Globus pallidus (tissue), 1 donor: ENCODE results near the gene C8G.
A peak's percentile ranks its signal among the peaks of the same experiment; 100 is the strongest.

Source experiments
- DNase-seq: peaks from one replicate; pipeline ENCODE4 v3.0.0-alpha.2; 2015; ENCODE audit warnings: low spot score

C8G gene

GRCh38 chr9:136968333-136969127, 23.5 kb downstream of the C8G start:
- no peak for DNase-seq

DNA sequence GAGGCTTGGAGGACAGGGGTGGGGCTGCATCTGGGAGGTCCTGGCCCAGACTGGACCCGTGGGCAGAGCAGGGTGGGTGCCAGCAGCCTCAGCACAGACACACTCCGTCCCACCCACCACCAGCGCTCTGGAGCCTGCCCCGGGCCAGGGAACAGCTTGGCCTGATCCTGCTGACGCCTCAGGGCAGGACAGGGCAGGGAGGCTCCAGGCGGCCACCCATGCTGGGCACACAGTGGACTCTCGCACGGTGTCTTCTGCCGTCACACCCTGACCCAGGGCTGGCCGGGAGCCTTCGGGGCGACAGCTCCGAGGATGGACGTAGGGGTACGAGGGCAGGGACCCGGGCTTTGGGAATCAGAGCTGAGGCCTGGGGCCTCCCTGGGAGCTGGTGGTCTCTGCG, 24.1 kb downstream of the C8G start:
- no peak for DNase-seq

- DNase-seq: no peak
These were observed 24.7 kb downstream of the C8G start for GRCh38 chr9:136969774-136970173.

DNA sequence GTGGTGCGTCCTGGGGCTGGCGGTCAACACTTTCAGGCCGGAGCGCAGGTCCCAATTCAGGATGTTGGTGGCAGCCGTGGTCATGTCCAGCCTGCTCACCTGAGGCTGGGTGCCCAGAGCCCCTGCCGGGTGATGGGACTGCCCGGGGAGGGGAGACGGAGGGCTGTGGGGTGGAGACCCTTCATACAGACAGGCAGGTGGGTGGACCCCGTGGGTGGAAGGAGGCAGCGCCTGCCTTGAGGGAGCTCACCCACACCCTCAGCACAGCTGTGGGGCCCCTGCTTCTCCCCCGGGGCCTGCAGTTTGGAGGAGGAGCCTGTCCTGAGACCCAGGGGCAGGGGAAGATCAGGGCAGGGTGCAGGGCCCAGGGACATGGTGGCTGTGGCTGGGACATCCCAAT, 25.3 kb downstream of the C8G start:
- no peak for DNase-seq

DNA sequence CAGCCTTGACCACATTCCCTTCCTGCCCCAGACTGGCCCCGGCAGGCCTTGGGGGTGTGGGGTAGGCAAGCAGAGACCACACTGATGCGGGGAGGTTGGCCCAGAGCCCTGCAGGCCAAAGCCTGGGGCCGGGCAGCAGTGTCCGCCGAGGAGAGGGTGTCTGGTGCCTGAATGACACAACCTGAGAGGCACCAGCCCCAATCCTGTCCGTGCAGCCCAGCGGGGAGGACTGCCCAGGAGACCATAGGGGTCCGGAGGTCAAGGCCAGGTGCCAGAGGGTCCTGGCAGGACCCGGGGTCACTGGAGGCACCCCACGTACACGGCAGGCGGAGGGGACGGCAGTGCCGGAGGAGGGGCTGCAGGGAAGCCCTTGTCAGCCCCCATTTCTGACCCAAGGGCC, 26.7 kb downstream of the C8G start:
- no peak for DNase-seq

DNA sequence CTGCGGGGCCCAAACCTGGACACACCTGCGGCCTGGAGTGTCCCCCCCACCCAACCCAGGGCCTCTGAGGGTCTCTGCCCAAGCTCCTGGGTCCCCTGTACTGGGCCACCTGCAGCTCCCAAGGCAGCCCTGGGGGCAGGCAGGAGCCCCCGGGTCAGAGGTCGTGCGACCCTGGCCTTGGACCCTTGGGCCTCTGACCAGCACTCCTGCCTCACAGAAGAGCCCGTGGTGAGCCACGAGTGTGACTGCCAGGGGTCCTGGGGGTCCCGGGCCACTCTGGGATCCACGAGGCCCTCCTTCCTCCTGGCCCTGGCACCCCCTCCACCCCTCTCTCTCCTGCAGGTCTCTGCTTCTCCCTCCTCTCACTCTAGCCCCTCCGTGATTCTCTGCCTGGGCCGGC, 27.3 kb downstream of the C8G start:
- no peak for DNase-seq

DNA sequence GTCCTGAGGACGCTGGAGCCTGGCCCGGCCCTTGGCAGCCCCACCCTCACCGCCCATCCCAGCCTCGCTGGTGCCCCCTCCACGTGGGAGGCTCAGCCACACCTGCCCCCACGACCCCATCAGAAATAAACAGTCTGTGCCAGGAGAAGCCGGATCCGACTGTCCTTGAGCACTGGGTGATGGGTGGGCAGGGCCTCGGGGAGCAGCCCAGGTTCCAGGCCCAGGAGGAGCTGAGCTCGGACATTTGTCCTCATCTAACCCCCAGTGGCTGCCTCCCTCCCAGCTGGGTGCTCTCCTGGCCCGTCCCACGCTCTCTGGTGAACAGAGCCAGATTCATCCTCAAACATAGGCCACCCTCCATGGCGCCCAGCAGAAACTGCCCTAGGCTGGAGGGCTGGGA, 27.7 kb downstream of the C8G start:
- DNase-seq: no peak

GRCh38 chr9:136973618-136974617, 28.9 kb downstream of the C8G start:
- DNase-seq: no peak

- no peak for DNase-seq
These were observed 29.9 kb downstream of the C8G start for GRCh38 chr9:136974817-136975535.

- DNase-seq: peak; percentile 90
These were observed 30.6 kb downstream of the C8G start for GRCh38 chr9:136975644-136976043.

DNA sequence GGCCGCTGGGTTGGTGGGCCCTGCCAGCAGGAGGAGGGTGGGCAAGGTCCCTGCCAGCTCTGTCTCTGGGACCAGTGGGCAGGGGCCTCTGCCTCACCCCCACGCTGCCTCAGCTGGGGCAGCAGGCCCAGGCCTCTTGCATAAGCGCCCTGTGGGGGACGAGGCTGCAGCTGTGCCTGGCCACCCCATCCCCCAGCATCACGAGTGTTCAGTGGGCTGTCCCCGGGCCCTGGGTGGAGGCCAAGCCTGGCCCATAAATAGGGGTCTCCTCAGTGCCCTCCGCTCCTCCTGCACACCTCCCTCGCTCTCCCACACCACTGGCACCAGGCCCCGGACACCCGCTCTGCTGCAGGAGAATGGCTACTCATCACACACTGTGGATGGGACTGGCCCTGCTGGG, 32.2 kb downstream of the C8G start, which contains the start of gene PTGDS:
Gene PTGDS, plus strand, starts transcription at position 282 of the 400 bp plus-strand sequence. Its CDS starts 75 bp downstream, at position 357.
- peak; percentile 98 for DNase-seq

DNA sequence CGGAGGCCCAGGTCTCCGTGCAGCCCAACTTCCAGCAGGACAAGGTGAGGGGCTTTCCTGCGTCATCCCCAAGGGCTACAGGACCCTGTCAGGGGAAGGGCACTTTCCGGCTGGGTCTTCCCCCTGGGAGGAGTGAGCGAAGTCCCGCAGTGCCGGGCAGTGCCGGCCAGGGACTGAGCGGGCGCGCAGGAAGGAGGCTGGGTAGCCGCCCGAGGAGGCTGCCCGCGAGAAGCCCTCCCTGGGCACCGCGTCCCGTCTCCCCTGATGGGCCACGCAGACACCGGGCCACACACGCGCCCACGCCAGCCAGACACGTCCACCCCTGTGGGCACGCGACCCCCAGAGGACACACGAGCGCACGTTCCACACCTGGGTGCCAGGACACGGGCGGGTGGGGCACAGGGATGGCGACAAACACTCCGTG, 32.6 kb downstream of the C8G start:
- no peak for DNase-seq

- peak; percentile 96 for DNase-seq
These were observed 33.2 kb downstream of the C8G start for GRCh38 chr9:136978073-136978864.

DNA sequence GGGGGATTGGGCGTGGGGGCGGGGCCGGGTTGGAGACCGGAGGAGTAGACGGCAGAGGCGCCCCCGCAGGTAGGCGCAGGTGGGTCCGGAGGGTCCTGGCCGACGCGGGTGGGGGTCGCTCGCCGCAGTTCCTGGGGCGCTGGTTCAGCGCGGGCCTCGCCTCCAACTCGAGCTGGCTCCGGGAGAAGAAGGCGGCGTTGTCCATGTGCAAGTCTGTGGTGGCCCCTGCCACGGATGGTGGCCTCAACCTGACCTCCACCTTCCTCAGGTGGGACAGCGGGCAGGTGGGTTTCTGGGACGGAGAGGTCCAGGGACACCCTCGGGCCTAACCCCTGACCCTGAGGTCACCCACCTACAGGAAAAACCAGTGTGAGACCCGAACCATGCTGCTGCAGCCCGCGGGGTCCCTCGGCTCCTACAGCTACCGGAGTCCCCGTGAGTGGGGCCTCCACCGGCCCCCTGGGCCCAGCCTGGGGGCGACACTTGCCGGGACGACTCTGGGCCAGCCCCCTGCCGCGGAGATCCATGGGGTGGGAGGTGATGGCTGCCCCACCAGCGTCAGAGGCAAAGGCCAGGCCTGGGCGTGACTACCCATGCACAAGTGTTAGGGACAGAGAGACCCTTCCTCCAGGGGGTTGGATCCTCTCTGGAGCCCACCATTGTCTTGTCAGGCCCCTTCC, 34.0 kb downstream of the C8G start:
- peak; percentile 54 for DNase-seq

- DNase-seq: peak; percentile 47
These were observed 34.9 kb downstream of the C8G start for GRCh38 chr9:136979769-136980587.

- peak; percentile 59 for DNase-seq
These were observed 35.8 kb downstream of the C8G start for GRCh38 chr9:136980669-136981478.

GRCh38 chr9:136981588-136982231, 36.7 kb downstream of the C8G start:
- peak; percentile 87 for DNase-seq
